H9 (cell line): ENCODE data around the gene OPA3. TPM values are rescaled to one million over a fixed set of nuclear protein-coding genes. Genes with fewer than 3 reads are reported as not detected.

Experiments
- DNase-seq: peaks from one replicate; pipeline ENCODE4 v3.0.0-alpha.2; 2017
- H2AFZ ChIP-seq: one replicate; pipeline ENCODE4 v1.6.1; 2013; ENCODE audit warnings: mild to moderate bottlenecking, low read length, control low read depth, moderate library complexity
- H2AK5ac ChIP-seq: 2 replicates; pipeline ENCODE4 v1.6.1; 2013; ENCODE audit warnings: low read length, control low read depth, mixed read lengths; ENCODE audit not compliant: insufficient read length
- H2BK120ac ChIP-seq: one replicate; pipeline ENCODE4 v1.6.1; 2013; ENCODE audit warnings: low read depth, mild to moderate bottlenecking, low read length, control low read depth, inconsistent platforms; ENCODE audit not compliant: poor library complexity, severe bottlenecking
- H2BK12ac ChIP-seq: 2 replicates; pipeline ENCODE4 v1.6.1; 2013; ENCODE audit warnings: low read length, control low read depth, mixed read lengths, low read depth; ENCODE audit not compliant: insufficient read length
- H2BK15ac ChIP-seq: 2 replicates; pipeline ENCODE4 v1.6.1; 2013; ENCODE audit warnings: low read depth, low read length, control low read depth
- H2BK20ac ChIP-seq: one replicate; pipeline ENCODE4 v1.6.1; 2013; ENCODE audit warnings: low read depth, mild to moderate bottlenecking, low read length, control low read depth, inconsistent platforms; ENCODE audit not compliant: poor library complexity, severe bottlenecking
- H2BK5ac ChIP-seq: 2 replicates; pipeline ENCODE4 v1.6.1; 2013; ENCODE audit warnings: low read length, control low read depth, mixed read lengths; ENCODE audit not compliant: insufficient read length
- H3K14ac ChIP-seq: 2 replicates; pipeline ENCODE4 v1.6.1; 2013; ENCODE audit warnings: low read length, control low read depth; ENCODE audit not compliant: insufficient read depth
- H3K18ac ChIP-seq: 2 replicates; pipeline ENCODE4 v1.6.1; 2013; ENCODE audit warnings: low read depth, mild to moderate bottlenecking, mixed read lengths, low read length, control low read depth; ENCODE audit not compliant: insufficient read length
- H3K23ac ChIP-seq: 2 replicates; pipeline ENCODE4 v1.6.1; 2013; ENCODE audit warnings: low read length, control low read depth, mixed read lengths, low read depth; ENCODE audit not compliant: insufficient read length
- H3K23me2 ChIP-seq: 2 replicates; pipeline ENCODE4 v1.6.1; 2013; ENCODE audit warnings: low read depth, mild to moderate bottlenecking, mixed read lengths, low read length, control low read depth; ENCODE audit not compliant: insufficient read length, poor library complexity, severe bottlenecking
- H3K27ac ChIP-seq: 2 replicates; pipeline ENCODE4 v1.5.1; 2013; ENCODE audit warnings: low read length, control low read depth, mixed read lengths, low read depth; ENCODE audit not compliant: insufficient read length
- H3K27me3 ChIP-seq: 2 replicates; pipeline ENCODE4 v1.6.1; 2013; ENCODE audit warnings: low read length, control low read depth, inconsistent platforms; ENCODE audit not compliant: insufficient read depth
- H3K4ac ChIP-seq: 2 replicates; pipeline ENCODE4 v1.6.1; 2013; ENCODE audit warnings: low read depth, mild to moderate bottlenecking, control low read depth, inconsistent platforms, low read length, moderate library complexity
- H3K4me1 ChIP-seq: 2 replicates; pipeline ENCODE4 v1.6.1; 2013; ENCODE audit warnings: low read length, control low read depth, inconsistent platforms; ENCODE audit not compliant: insufficient read depth
- H3K4me2 ChIP-seq: 2 replicates; pipeline ENCODE4 v1.6.1; 2013; ENCODE audit warnings: low read length, control low read depth, mixed read lengths; ENCODE audit not compliant: insufficient read length, insufficient read depth
- H3K56ac ChIP-seq: 2 replicates; pipeline ENCODE4 v1.6.1; 2013; ENCODE audit warnings: low read depth, mild to moderate bottlenecking, mixed read lengths, low read length, control low read depth; ENCODE audit not compliant: insufficient read length
- H3K79me1 ChIP-seq: 2 replicates; pipeline ENCODE4 v1.6.1; 2013; ENCODE audit warnings: low read depth, mild to moderate bottlenecking, moderate library complexity, low read length, control low read depth, inconsistent platforms; ENCODE audit not compliant: insufficient read depth, poor library complexity, severe bottlenecking
- H3K79me2 ChIP-seq: 2 replicates; pipeline ENCODE4 v1.6.1; 2013; ENCODE audit warnings: low read length, control low read depth, inconsistent platforms; ENCODE audit not compliant: insufficient read depth
- H3K9ac ChIP-seq: 2 replicates; pipeline ENCODE4 v1.6.1; 2013; ENCODE audit warnings: low read length, control low read depth, mixed read lengths; ENCODE audit not compliant: insufficient read length; ENCODE audit errors: extremely low read depth
- H3K9me3 ChIP-seq: one replicate; pipeline ENCODE4 v1.6.1; 2013; ENCODE audit warnings: low read depth, low read length, inconsistent platforms; ENCODE audit not compliant: control insufficient read depth
- H3T11ph ChIP-seq: one replicate; pipeline ENCODE4 v1.6.1; 2013; ENCODE audit warnings: mild to moderate bottlenecking, low read length, control low read depth, inconsistent platforms
- H4K20me1 ChIP-seq: one replicate; pipeline ENCODE4 v1.6.1; 2013; ENCODE audit not compliant: control insufficient read depth, insufficient read length, insufficient read depth
- H4K5ac ChIP-seq: 2 replicates; pipeline ENCODE4 v1.6.1; 2013; ENCODE audit warnings: low read depth, mild to moderate bottlenecking, mixed read lengths, low read length, control low read depth; ENCODE audit not compliant: insufficient read length
- H4K8ac ChIP-seq: replicated peaks from 2 replicates; pipeline ENCODE4 v1.6.1; 2013; ENCODE audit warnings: low read length, control low read depth, mixed read lengths, low read depth; ENCODE audit not compliant: insufficient read length
- H4K91ac ChIP-seq: 2 replicates; pipeline ENCODE4 v1.6.1; 2013; ENCODE audit warnings: low read depth, mild to moderate bottlenecking, moderate library complexity, mixed read lengths, low read length, control low read depth; ENCODE audit not compliant: insufficient read length
- H3K27ac Mint-ChIP-seq, 3 experiments: 2 replicates in 2 of 3; 3 replicates in 1 of 3; pipeline ENCODE4 v1.8.0; 2020 to 2021; ENCODE audit warnings: mixed read lengths in 3 of 3, mild to moderate bottlenecking in 1 of 3, moderate library complexity in 1 of 3
- H3K27me3 Mint-ChIP-seq: 2 replicates; pipeline ENCODE4 v1.8.0; 2021; ENCODE audit warnings: low read depth, mild to moderate bottlenecking, moderate library complexity, mixed read lengths
- H3K36me3 Mint-ChIP-seq, 3 experiments: 2 replicates in 2 of 3; 3 replicates in 1 of 3; pipeline ENCODE4 v1.8.0; 2020 to 2021; ENCODE audit warnings: low read depth in 3 of 3, mixed read lengths in 3 of 3; ENCODE audit not compliant: insufficient read depth in 1 of 3
- H3K4me1 Mint-ChIP-seq, 2 experiments: 2 replicates each; pipeline ENCODE4 v1.8.0; 2020; ENCODE audit warnings: mixed read lengths in 2 of 2
- H3K4me3 Mint-ChIP-seq, 2 experiments: 2 replicates in 1 of 2; 3 replicates in 1 of 2; pipeline ENCODE4 v1.8.0; 2020 to 2021; ENCODE audit warnings: mild to moderate bottlenecking in 2 of 2, mixed read lengths in 2 of 2, moderate library complexity in 1 of 2
- H3K9me3 Mint-ChIP-seq, 2 experiments: 2 replicates in 1 of 2; 3 replicates in 1 of 2; pipeline ENCODE4 v1.8.0; 2020; ENCODE audit warnings: mild to moderate bottlenecking in 2 of 2, mixed read lengths in 2 of 2, moderate library complexity in 1 of 2
- WGBS: extraction: QIAGEN DNeasy Blood & Tissue Kit; methylation state at CpG from one replicate; pipeline ENCODE4 v1.1.7; 2013; ENCODE audit warnings: missing lambda C conversion rate, low lambda C conversion rate, mixed read lengths; ENCODE audit not compliant: insufficient read length; ENCODE audit errors: extremely low coverage; 5-methylcytosine and 5-hydroxymethylcytosine counted together
- total RNA-seq: library from RNA; stranded (reverse); gene quantifications from 2 replicates; pipeline ENCODE4 v1.2.1, GENCODE V29; 2021
- TF ChIP-seq, protein P1 (sequence below): fragments of 200-600 bp; sonication (generic); conservative IDR thresholded peaks from 3 replicates; pipeline ENCODE4 v1.8.0; 2021; ENCODE audit warnings: antibody characterized with exemption, mild to moderate bottlenecking

OPA3 gene
- total RNA-seq, 1 experiment from 2014 or later = 13.0 TPM

DNA sequence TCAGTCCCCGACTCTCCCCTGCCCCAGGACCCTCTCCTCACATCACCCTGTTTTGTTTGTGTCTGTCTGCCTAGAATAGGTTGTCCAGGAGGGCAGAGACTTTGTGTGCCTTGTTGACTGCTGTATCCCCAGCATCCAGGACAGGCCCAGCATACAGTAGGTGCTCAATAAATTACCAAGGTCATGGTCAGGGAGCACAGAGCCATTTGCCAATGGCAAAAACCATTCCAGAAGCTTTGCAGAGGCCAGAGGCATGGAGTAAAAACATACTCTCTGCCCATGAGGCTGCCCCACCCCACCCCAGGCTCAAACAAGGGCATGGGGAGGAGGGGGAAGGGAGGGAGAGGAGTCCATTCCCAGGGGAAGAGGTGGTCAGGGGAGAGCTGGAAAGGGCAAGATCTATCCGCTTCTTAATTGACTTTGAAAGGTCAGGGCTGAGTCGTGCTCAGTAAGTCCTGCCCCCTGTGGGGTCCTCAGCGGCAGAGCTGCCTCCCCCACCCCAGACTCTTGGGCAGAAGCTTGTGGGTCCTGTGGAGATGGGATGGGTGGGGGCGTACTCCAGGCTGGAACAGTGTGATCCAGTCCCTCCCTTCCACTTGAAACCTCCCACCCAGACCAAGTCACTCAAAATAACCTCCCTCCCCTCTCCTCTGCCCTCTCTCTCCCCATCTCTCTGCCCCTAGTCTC lies 13.0 kb upstream of the OPA3 start:
- H3T11ph ChIP-seq = no peak overlapping the region
- H3K4ac ChIP-seq = no peak overlapping the region
- no peak overlapping the region for H2BK20ac ChIP-seq
- no peaks in the 10 kb centered on the region for H3K79me2 ChIP-seq
- Mint-ChIP-seq H3K27ac (0 out of 7 replicates have a peak overlapping the region, but pooled peaks of 1 of the 3 experiments have one; percentile 28), H3K4me3 (peak overlapping the region; percentile 52 to 76), H3K27me3 (peaks cover 75% of the 10 kb centered on the region), H3K36me3 (peaks cover 0 to 3% (median 0%) of the 10 kb centered on the region in 3 experiments; a peak in 2 of 7 replicates), H3K4me1 (peaks cover 33 to 67% of the 10 kb centered on the region in 2 experiments), H3K9me3 (no peaks in the 10 kb centered on the region; a peak in 2 of 5 replicates)
- no peak overlapping the region for H3K56ac ChIP-seq
- no peaks in the 10 kb centered on the region for H4K20me1 ChIP-seq
- H3K18ac ChIP-seq = no peak overlapping the region
- no peak overlapping the region for H2BK5ac ChIP-seq
- H3K23ac ChIP-seq = no peak overlapping the region
- no peak overlapping the region for H2AK5ac ChIP-seq
- H3K79me1 ChIP-seq = no peaks in the 10 kb centered on the region
- no peak overlapping the region for H2BK12ac ChIP-seq
- no peak overlapping the region for H4K8ac ChIP-seq
- H3K9ac ChIP-seq = no peak overlapping the region
- peak overlapping the region; percentile 65 for H3K4me2 ChIP-seq
- no peak overlapping the region for H3K14ac ChIP-seq
- H3K23me2 ChIP-seq = peaks cover 6% of the 10 kb centered on the region
- H4K5ac ChIP-seq = no peak overlapping the region
- DNase-seq = no peak
- TF ChIP-seq, protein P1, sequence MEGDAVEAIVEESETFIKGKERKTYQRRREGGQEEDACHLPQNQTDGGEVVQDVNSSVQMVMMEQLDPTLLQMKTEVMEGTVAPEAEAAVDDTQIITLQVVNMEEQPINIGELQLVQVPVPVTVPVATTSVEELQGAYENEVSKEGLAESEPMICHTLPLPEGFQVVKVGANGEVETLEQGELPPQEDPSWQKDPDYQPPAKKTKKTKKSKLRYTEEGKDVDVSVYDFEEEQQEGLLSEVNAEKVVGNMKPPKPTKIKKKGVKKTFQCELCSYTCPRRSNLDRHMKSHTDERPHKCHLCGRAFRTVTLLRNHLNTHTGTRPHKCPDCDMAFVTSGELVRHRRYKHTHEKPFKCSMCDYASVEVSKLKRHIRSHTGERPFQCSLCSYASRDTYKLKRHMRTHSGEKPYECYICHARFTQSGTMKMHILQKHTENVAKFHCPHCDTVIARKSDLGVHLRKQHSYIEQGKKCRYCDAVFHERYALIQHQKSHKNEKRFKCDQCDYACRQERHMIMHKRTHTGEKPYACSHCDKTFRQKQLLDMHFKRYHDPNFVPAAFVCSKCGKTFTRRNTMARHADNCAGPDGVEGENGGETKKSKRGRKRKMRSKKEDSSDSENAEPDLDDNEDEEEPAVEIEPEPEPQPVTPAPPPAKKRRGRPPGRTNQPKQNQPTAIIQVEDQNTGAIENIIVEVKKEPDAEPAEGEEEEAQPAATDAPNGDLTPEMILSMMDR = no peak
- no CpG with 5 or more reads among the region's 5 CpGs for WGBS
- no peak overlapping the region for H2AFZ ChIP-seq
- no peaks in the 10 kb centered on the region for H3K9me3 ChIP-seq
- no peak overlapping the region for H2BK120ac ChIP-seq
- no peak overlapping the region for H3K27ac ChIP-seq
- peaks cover 34% of the 10 kb centered on the region for H3K27me3 ChIP-seq
- H3K4me1 ChIP-seq = no peaks in the 10 kb centered on the region
- H2BK15ac ChIP-seq = no peak overlapping the region
- no peak overlapping the region for H4K91ac ChIP-seq
